H1 (cell line): ENCODE data around the gene GNAT1.

Source experiments
- CHD2 ChIP-seq: IDR thresholded peaks from 2 replicates; pipeline ENCODE4 v1.6.1; 2012; ENCODE audit warnings: low read length, improper control_type of control experiment
- POLR2AphosphoS5 ChIP-seq: IDR thresholded peaks from 2 replicates; pipeline ENCODE4 v1.6.1; 2011; ENCODE audit warnings: low read depth, low read length
- SIX5 ChIP-seq: IDR thresholded peaks from 2 replicates; pipeline ENCODE4 v1.6.1; 2011; ENCODE audit warnings: mild to moderate bottlenecking, low read depth, low read length
- TF ChIP-seq, protein P1 (sequence below), 3 experiments: IDR thresholded peaks; 1 replicate in 2 of 3; 2 replicates in 1 of 3; pipeline versions ENCODE4 v1.5.1 to v1.6.1; 2011; ENCODE audit warnings: low read length in 3 of 3, mild to moderate bottlenecking in 3 of 3, inconsistent platforms in 2 of 3, low read depth in 1 of 3, moderate library complexity in 1 of 3; ENCODE audit not compliant: insufficient read depth in 1 of 3; ENCODE audit errors: control extremely low read depth in 1 of 3
- TF ChIP-seq, protein P2 (sequence below): IDR thresholded peaks from 2 replicates; pipeline ENCODE4 v1.6.1; 2012; ENCODE audit warnings: low read length, inconsistent platforms

DNA sequence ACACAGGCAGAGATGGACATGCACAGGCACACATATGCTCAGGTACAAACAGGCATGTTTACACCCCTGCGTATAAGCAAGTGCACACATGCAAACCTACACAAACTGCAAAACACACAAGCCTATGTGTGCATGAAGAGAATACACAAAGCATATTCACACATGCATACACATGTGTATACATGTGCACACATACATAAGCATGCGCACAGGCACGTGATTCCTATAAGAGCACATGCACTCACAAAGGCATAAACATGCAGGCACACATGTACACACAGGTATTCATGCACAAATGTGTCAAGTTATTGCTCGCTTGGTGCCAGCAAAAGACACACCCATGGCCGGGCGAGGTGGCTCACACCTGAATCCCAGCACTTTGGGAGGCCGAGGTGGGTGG, 1.4 kb upstream of the GNAT1 start:
- TF ChIP-seq, protein P1, sequence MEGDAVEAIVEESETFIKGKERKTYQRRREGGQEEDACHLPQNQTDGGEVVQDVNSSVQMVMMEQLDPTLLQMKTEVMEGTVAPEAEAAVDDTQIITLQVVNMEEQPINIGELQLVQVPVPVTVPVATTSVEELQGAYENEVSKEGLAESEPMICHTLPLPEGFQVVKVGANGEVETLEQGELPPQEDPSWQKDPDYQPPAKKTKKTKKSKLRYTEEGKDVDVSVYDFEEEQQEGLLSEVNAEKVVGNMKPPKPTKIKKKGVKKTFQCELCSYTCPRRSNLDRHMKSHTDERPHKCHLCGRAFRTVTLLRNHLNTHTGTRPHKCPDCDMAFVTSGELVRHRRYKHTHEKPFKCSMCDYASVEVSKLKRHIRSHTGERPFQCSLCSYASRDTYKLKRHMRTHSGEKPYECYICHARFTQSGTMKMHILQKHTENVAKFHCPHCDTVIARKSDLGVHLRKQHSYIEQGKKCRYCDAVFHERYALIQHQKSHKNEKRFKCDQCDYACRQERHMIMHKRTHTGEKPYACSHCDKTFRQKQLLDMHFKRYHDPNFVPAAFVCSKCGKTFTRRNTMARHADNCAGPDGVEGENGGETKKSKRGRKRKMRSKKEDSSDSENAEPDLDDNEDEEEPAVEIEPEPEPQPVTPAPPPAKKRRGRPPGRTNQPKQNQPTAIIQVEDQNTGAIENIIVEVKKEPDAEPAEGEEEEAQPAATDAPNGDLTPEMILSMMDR (IDR thresholded peaks at IDR 0.05; ENCODE audit: control extremely low read depth in 1 of 3, insufficient read depth in 1 of 3, low read depth in 1 of 3, low read length in 3 of 3): no peak
- TF ChIP-seq SIX5 (no peak), CHD2 (no peak), POLR2AphosphoS5 (no peak; the same call in 1 of the 2 replicates)
- TF ChIP-seq, protein P2, sequence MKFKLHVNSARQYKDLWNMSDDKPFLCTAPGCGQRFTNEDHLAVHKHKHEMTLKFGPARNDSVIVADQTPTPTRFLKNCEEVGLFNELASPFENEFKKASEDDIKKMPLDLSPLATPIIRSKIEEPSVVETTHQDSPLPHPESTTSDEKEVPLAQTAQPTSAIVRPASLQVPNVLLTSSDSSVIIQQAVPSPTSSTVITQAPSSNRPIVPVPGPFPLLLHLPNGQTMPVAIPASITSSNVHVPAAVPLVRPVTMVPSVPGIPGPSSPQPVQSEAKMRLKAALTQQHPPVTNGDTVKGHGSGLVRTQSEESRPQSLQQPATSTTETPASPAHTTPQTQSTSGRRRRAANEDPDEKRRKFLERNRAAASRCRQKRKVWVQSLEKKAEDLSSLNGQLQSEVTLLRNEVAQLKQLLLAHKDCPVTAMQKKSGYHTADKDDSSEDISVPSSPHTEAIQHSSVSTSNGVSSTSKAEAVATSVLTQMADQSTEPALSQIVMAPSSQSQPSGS: no peak
